NCI-H2196 (cell line): ENCODE data around the gene CYP24A1.

Experiments used
- DNase-seq: peaks from one replicate; lab custom pipeline; 2025; ENCODE audit not compliant: unreplicated experiment; lab: John Stamatoyannopoulos, UW

CYP24A1 gene

GRCh38 chr20:54115172-54115854, 58.5 kb downstream of the CYP24A1 start:
- no peak for DNase-seq

- DNase-seq: no peak
These were observed 59.7 kb downstream of the CYP24A1 start for GRCh38 chr20:54114109-54114508.

- DNase-seq: no peak
These were observed 60.2 kb downstream of the CYP24A1 start for GRCh38 chr20:54113566-54113965.

GRCh38 chr20:54112221-54112884, 61.4 kb downstream of the CYP24A1 start:
- DNase-seq: no peak

- DNase-seq: no peak
These were observed 62.3 kb downstream of the CYP24A1 start for GRCh38 chr20:54111460-54111859.

- DNase-seq: no peak
These were observed 63.3 kb downstream of the CYP24A1 start for GRCh38 chr20:54110457-54110856.

- no peak for DNase-seq
These were observed 63.7 kb downstream of the CYP24A1 start for GRCh38 chr20:54110041-54110440.

- DNase-seq: no peak
These were observed 65.0 kb downstream of the CYP24A1 start for GRCh38 chr20:54108817-54109216.

DNA sequence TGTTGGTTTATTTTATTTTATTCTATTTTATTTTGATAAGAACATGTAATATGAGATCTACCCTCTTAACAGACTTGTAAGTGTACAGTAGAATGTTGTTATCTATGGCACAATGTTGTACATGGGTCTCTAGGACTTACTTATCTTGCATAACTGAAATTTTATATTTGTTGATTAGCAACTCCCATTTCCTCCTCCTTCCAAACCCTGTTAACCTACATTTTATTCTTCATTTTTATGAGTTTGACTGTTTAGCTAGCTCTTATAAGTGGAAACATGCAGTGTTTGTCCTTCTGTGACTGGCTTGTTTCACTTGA, 65.5 kb downstream of the CYP24A1 start:
- no peak for DNase-seq

- DNase-seq: no peak
These were observed 66.0 kb downstream of the CYP24A1 start for GRCh38 chr20:54107600-54108325.

DNA sequence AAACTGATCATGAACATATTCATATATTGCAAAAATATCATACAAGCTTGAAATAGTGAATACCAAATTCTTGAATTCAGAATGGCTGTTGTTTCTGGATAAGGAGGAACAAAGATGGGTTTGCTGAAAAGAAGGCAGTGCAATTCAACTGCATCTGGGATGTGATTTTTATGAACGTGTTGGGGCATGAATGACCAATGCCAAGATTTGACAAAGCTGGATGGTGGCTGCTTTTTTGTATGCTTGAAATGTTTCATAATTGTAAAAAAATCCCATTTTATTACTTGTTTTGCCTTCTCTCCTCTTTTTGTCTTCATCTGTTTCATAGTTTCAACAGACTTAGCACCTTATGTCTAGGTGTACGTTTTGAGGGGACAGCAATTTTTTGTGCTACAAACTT, 66.6 kb downstream of the CYP24A1 start:
- DNase-seq: no peak

- DNase-seq: no peak
These were observed 67.6 kb downstream of the CYP24A1 start for GRCh38 chr20:54106162-54106561.

DNA sequence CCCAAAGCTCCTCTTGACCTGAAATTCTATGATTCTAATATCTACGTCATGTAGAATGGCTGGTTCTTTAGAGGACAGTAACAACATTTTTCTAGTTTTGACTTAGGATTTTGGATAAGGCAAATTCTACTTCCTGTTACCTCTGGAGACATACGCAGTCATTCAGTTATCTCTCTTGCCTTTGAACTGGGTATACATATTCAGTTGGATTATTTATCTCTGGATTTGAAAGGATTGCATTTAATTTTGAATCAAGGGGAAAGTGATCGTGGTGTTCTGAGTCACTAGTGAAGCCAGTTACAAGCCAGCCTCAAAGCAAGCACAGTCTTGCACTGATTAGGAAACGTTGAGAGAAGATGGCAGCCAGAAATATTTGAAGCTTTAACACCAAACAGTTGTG, 68.1 kb downstream of the CYP24A1 start:
- no peak for DNase-seq

DNA sequence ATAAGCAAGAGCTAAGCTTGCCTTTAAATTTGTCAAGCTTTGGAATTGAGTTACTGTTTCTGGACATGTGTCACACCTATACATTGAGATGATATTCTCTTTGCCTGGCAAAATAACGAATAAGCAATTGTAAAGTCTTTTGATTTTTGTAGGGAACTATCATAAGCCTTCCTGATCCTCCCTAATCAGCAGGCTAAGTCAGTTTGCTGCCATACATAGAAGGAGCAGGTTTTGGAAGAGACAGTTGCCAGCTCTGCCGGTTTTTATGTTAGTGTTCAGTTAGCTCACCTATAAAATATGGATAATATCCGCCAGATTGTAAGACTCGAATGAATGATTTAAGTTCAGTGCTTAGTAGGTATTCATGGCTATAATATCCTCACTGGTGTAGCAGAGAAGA, 69.0 kb downstream of the CYP24A1 start:
- DNase-seq: no peak

DNA sequence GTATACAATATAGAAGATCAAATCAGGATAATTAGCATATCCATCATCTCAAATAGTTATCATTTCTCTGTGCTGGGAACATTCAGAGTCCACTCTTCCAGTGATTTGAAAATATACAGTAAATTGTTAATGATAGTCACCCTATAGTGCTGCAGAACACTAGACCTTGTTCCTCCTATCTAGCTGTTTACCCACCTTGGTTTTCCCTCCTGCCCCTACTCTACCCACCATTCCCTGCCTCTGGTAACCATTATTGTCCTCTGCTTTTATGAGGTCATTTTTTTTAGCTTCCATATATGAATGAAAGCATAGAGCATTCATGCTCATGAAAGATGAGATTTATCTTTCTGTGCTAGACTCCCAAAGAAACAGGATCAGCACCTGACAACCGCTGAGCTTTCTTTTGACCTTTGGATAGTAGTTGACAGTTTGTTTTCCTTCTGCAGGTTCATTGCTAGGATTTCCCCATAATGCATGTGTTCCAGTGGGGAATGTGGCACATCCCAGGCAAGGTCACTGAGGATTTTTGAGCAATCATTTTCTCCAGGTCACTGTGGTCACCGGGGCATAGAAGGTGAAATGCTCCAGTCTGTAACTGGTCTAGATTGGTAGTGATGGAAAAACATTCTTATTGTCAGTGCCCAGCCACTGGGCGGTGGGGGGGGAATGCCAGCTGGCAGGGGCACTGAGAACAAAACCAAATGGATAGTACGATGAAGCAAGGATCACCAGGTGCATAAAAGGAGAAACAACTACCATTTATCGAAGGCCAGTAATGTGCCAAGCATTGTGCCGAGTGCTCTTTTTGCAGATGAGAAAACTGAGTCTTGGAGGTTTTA, 69.8 kb downstream of the CYP24A1 start:
- no peak for DNase-seq
